GM18861 (cell line): ENCODE results near the gene SIX1.

Experiments
- ATAC-seq: cut with Tn5 transposase; IDR thresholded peaks from one replicate; pipeline ENCODE4 v1.9.1; 2021; ENCODE audit not compliant: unreplicated experiment

The SIX1 gene

DNA sequence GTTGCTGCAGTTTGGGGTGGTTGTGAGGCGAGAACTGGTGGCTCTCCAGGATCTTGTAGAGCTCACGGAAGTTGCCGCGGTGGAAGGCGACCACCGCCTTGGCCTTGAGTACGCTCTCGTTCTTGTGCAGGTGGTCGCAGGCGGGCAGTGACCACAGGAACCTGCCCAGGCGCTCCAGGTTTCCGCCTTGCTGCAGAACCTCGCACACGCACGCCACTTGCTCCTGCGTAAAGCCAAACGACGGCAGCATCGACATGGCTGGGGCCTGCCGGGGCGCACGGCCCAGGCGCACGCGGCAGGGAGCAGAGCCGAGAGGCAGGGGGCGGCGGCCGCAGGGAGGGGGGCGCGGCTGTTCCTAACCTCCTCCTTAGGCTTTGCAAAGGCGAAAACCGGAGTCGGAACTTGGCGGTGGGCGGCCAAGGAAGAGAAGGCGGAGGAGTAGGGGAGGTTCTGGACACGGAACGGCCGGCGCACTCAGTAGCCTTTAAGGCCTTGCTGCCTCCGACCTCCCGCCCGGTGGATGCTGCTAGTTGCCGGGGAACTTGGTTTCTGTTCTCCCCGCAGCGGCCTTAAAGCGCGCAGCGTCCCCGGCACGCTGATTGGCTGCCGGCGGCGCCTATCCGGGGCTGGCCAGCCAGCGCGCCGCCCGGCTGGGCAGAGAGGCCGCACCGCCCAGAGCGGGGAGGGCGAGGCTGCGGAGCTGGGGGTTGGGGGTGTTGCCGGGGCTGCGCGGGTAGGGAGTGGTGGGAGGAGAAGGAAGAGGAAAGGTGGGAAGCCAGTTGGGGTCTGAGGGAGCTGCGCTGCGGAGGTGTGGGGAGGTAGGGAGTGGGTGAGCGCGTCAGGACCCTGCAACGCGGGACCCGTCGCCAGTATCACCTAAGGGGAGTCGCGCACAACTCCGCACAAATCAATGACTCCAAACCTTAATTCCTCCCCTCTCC is at the start of gene SIX1:
SIX1 (minus strand) TSS at position 544 of the 941 bp plus-strand sequence; CDS start at position 256, 288 bp downstream.
- peak; percentile 64 for ATAC-seq

DNA sequence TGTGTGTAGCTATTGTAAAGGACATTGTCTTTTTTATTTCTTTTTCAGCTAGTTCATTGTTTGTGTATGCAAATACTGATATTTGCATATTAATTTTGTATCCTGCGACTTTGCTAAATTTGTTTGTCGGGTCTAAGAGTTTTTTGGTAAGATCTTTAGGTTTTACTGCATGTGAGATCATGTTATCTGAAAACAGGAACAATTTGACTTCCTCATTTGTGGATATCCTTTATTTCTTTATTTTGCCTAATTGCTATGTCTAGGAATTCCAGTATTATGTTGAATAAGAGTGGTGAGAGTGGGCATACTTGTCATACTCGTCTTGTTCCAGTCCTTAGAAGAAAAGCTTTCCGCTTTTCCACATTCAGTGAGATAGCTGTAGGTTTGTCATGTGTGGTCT is 46.0 kb upstream of the SIX1 start:
- no peak for ATAC-seq

DNA sequence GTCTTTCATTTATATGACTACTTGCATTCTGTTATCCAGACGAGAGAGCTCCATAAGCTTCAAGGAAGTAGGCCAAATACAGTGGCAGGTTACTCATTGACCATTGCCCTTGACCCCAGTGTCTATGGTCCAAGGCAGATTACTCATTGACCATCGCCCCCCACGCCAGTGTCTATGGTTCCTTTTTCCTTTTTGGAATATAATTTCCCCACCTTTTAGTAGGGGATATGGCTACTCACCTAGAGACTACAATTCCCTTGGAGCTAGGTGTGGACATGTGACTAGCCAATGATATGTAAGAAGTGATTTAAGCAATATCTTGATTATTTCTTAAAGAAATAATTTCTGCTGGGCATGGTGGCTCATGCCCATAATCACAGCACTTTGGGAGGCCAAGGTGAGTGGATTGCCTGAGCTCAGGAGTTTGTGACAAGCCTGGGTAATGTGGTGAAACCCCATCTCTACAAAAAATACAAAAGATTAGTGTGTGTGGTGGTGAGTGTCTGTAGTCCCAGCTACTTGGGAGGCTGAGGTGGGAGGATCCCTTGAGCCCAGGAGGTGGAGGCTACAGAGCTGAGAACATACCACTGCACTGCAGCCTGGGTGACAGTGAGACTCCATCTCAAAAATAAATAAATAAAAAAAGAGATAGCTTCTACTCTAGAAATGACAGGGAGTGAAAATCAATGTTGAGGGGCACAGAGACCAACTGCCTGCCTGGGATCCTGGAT is 42.3 kb upstream of the SIX1 start:
- ATAC-seq: no peak

DNA sequence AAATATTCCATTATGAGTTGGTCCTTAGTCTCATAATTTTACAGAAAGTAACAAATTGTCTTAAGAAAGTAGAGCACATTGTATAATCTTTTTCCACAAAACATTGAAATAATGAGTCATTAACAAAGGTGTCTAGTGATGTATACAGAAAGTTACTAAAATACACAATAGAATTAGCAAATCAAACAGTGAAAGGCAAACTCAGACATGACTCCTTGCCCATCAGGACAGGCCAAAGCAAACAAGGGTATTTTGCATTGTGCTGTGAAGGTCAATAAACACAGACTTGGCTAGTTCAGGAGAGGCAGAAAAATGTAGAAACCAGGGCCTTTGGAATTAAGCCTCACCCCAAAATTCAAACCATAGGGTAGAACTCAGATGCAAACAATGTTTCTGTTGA is 37.6 kb upstream of the SIX1 start:
- no peak for ATAC-seq

DNA sequence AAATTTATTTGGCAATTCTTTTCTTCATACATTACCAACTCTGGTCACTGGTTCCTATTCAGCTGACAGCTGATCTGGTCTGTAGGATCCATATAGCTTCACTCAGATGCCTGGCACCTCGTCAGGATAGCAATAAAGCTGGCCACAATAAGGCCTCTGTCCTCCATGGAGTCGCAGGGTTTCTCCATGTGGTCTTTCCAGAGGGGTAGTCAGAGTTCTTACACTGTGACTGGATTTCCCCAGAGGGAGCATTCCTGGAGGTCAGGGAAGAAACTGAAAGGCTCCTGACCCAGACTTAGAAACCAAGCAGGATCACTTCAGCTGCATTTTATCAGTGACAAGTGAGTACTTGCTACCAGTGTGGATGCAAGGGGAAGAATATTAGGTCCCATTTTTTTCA is 34.9 kb upstream of the SIX1 start:
- ATAC-seq: no peak

DNA sequence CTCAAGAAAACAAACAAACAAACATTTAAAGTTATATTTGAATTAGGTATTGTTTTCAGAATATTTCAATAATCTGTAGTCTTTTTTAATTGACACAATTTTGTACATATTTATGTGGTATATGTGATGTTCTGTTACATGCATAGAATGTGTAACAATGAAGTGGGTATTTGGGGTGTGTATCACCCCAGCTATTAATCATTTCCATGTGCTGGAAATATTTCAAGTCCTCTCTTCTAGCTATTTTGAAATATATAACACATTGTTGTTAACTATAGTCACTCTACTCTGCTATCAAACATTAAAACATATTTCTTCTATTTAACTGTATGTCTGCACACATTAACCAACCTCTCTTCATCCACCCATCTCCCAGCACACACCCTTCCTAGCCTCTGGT is 32.0 kb upstream of the SIX1 start:
- ATAC-seq: no peak

DNA sequence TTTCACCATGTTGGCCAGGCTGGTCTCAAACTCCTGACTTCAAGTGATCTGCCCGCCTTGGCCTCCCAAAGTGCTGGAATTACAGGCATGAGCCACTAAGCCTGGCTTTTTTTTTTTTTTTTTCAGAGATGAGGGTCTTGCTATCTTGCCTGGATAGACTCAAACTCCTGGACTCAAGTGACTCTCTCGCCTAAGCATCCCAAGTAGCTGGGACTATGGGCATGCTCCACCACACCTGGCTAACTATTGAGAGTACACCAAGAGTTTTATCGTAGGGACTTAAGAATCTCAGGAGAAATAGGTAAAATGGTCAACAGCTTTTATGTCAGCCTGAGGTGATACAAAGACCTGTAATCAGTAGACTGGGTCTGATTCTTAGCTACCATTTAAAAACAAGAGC is 31.2 kb upstream of the SIX1 start:
- ATAC-seq: no peak

DNA sequence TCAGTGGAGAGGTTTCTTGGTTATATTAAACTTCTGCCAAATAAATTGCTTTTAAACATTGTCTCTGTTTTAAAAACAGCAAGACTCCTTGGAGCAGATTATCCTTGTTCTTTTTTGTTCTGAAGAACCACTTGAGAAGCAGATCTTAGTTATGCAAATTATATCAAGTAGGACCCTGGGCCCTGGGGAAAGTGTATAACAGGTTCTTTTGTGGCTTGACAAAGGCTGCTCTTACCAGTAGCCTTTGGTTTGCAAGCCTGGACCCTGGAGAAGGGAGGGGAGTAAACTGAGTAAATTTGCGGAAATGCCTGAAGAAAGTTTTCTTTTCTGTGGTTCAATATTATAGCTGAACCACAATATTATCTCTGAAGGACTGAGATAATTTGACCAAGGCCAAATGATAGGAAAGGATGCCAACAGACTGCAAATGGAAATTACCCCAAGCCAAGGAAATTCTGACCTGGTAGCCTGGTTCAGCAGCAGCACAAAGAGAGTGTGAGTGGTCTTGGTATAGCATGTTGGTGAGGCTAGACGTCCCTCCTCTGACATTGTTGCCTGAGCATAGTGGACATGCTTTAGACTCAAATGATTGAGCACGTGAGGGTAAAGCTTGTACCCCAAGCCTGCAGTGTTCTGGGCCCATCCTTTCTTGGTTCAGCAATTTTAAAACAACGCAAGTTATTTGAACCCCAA is 30.4 kb upstream of the SIX1 start:
- no peak for ATAC-seq

DNA sequence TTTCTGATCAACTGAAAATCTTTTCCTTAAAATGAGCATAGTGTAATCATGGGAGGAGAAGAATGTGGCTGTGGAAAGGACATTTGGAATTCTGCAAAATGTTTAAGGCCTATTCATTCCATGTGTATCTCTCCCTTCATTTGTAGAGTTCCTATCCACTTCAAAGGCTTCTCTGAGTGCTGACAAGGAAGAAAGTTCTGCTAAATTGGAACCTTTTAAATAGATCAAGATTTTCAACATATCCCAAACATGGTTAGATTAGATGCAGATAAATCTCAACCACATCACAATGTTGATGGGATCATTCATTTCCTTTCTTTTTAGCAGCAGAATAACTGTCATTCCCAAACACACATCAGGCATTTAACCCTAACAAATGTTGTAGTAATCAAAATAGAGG is 28.4 kb upstream of the SIX1 start:
- no peak for ATAC-seq

DNA sequence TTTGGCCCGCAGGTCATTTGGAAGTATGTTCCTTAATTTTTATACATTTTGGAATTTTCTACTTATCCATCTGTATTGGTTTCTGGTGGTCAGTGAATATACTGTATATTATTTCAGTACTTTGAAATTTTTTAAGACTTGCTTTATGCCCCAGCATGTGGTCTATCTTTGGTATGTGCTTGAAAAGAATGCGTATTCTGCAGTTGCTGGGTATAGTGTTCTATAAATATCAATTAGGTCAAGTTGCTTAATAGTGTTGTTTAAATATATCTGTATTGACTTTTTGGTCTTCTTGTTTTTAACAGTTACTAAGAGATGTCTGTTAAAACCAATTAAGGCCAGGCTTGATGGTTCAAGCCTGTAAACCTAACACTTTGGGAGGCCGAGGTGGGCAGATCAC is 21.7 kb upstream of the SIX1 start:
- no peak for ATAC-seq

DNA sequence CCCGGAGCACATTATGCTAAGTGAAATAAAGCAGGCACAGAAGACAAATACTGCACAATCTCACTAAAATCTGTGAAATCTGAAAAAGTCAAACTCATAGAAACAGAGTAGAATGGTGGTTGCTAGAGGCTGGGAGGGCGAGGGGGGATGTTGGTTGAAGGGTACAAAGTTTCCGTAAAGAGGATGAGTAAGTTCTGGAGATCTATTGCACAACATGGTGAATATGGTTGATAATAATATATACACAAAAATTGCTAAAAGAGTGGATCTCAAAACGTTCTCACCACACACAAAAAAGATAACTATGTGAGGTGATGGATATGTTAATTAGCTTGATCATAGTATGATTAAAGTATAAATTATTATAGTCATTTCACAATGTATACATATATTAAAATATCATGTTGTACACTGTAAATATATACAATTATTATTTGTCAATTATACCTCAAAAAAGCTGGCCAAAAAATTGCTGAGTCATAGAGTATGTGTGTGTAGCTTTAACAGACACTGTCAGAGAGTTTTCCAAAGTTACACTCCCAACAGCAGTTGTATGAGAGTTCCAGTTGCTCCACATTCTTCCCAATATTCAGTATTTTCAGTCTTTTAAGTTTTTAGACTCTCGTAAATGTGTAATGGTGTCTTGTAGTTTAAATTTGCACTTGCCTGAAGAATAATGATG is 19.3 kb upstream of the SIX1 start:
- ATAC-seq: no peak

DNA sequence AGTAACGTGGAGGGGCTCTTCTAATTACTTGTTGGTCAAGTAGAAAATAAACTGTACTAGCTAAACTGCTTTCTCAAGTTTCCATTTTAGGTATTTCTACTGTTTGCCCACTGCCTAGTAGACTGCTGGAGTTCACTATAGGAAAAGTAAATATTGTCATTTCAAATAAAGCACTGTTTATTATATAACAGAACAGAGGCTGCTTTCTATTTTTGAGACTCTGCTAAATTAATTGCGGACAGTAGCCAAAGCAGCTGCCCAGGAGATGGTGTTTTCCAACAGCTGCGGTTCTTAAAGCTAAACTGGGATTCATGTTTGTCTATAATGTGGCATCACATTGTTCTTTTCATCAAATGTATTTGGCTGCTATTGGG is 15.9 kb upstream of the SIX1 start:
- ATAC-seq: no peak

DNA sequence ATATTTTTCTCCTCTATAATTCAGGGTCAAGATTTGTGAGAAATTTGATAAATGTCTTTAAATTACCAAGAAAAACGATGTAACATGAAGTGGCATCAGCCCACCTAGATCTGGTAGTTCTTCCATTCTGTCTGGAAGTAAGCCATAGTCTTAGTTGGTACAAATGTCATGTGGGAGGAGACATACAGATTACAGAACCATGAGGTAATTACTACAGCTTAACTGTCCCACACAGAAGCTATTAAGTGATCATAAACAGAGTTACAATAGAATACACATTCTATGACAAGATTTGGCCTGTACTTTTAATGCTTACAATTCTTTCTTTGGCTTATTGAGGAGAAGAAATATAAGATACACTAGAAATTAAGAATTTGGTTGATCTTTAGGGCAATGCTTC is 13.7 kb upstream of the SIX1 start:
- ATAC-seq: no peak

DNA sequence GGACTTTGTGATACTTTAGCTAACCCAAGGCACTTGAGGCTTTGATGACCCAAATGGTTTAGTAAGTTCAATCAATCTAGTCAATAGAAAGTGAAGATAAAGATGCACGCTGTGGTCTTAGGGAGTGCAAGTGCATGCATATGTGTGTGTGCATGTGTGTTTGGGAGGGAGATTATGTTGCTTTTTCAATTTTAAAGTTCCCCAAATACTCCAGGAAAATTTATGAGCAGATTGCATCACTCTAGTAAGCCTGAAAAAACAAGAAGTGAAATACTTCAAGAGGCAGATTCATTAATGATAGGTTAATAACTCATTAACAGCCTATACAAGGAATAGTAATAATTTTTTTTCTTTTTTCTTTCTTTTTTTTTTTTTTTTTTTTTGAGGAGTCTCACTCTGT is 12.4 kb upstream of the SIX1 start:
- no peak for ATAC-seq

DNA sequence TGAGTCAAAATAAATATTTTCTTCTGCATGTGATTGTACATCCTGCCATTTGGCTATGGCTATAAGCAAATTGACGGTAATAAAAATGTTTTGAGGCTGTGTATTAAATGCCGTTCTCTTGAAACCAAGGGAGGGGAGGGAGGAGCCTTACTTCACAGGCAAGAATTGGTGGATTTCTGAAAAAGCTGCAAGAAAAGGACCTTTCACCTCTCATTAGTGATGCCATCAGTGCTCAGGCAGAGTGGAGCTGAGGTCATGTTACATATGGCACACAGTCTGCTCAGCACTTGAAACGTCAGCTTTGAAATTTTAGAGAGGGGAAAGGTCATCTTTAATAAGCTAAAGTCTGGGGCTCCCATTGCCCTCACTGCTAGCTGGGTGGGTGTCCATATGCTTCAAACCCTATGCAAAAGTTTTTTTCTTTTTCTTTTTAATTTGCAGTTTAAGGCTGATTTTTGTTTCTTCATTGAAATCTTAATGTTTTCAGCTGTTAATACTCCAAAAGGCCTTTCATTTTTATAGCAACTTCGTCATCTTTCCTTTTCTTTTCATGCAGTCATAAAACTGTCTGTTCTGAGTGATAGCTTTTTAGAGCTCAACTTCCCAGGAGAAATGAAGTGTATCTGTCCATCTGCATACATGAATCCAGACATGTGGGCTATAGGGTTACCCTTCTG is 9.8 kb upstream of the SIX1 start:
- ATAC-seq: no peak

DNA sequence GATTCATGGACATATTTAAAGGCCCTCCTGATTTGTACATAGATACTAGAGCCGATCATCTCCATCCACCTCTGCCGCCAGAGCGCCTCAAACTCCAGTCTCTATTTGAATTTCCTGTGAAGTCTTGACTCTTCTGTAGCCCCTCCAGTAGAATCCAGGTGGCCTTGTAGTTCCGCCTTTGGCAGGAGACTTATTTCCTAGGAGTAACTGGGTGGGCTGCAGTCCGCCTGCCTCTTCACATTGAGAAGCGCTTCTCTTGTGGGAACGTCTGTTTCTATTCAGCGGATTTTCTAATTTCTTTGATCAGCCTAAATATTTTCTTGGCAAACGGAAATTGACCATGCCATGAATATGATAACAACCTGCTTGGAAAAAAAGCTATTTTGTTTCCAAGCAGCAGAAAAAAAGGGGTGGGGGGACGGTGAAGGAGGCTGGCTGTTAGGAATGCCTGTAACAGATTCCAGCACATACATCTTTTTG is 9.0 kb upstream of the SIX1 start:
- no peak for ATAC-seq

DNA sequence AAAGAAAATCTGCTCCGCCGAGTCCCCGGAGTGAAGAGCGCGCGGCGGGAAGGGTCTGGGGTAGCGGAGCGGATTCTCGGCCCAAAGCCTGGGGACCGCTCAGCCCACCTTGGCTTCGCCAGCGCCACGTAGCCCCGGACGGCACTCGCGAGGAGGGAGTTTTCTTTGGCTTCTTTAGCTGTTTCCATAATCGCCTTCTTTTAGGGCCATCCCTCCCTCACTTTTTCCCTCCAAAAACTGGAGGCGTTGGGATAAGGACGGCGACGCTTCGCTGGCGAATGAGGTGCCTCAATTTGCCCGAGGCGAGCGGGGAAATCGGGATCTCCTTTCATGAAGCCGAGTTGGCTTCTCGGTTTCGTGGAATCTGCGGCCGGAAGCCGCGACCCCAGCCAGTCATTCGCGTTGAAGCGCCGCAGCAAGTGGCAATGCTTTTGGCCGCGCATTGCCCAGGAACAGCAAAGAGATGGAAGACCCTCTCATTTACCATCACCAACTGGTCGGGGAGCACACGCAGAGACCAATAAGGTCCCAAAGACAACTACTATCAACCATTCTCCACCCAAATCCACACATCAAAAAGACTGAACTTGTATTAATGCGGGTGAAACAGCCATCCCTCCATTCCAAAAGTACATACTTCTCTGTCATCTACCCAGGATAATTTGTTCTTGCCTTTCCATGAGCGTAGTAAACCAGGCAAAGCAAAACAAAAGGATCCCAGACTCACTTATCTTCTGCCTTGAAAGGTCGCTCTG is 8.4 kb upstream of the SIX1 start:
- ATAC-seq: no peak

DNA sequence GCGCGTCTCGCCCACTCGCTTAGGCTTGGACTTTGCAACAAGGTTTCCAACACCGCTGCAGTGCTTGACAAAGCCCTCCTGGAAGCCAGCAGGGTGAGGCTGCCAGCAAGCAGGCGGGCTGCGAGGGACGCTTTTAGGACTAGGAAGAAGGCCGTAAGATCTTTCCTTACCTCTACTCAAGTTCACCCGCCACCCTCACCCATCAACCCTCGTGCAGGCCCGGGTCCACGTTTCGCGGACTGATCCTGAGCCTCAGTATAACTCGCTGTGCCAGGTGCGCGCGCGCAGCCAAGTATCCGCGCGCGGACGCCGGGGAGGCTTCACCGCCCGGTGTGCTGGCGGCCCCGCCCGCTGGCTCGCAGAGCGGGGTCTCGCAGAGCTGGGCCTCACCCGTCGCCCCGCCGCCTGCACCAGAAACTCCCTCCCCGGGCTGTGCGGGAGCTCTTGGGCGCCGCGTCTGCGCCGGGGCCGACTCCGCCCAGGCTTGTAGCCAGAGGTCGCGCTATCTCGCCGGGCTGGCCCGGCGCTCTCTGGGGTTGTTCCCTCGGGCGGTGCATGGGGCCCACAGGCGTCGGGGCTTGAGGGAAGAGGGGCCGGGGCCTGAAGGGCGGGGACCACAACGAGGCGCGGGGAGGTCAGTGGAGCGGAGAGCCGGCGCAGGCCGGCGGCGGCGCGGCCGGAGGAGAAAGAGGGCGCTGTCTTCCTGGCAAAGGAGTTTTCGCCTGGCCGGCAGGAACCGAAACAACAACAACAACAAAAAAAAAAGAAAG is 7.6 kb upstream of the SIX1 start:
- peak; percentile 78 for ATAC-seq
